HEK293 (cell line): ENCODE measurements around the gene TSPAN2.
A peak's percentile ranks its signal among the peaks of the same experiment; 100 is the strongest.

Source experiments
- CTCF ChIA-PET: fragments of 350-600 bp; formaldehyde crosslinking; extraction: SDS; loops from one replicate; lab custom pipeline; 2021; ENCODE audit warnings: antibody characterized with exemption; lab: Yijun Ruan, JAX
- POLR2A ChIA-PET: fragments of 300-600 bp; formaldehyde crosslinking; extraction: SDS; loops from one replicate; lab custom pipeline; 2020; ENCODE audit warnings: antibody characterized with exemption, inconsistent platforms; lab: Yijun Ruan, JAX
- H3K27ac ChIP-seq: fragments of 200-500 bp; sonication (Bioruptor generic); 2 replicates; pipeline ENCODE4 v1.5.1; 2014; ENCODE audit warnings: low read depth, low read length, control low read depth, inconsistent platforms; ENCODE audit errors: extremely low read depth
- H3K36me3 ChIP-seq, 2 experiments: fragments of 200-500 bp in 1 of 2; sonication (Bioruptor generic) in 1 of 2; 1 replicate in 1 of 2; 2 replicates in 1 of 2; pipeline ENCODE4 v1.5.1; 2014 to 2017; ENCODE audit warnings: inconsistent platforms in 2 of 2, low read length in 2 of 2; ENCODE audit not compliant: control insufficient read depth in 2 of 2, insufficient read depth in 1 of 2
- H3K4me1 ChIP-seq: fragments of 200-500 bp; sonication (Bioruptor generic); 2 replicates; pipeline ENCODE4 v1.5.1; 2014; ENCODE audit warnings: mild to moderate bottlenecking, low read length, inconsistent platforms; ENCODE audit not compliant: control insufficient read depth, insufficient read depth
- H3K4me3 ChIP-seq: 2 replicates; pipeline ENCODE4 v1.5.1; 2011; ENCODE audit warnings: low read depth, mild to moderate bottlenecking, control low read depth, low read length, moderate library complexity
- H3K9me3 ChIP-seq: fragments of 200-500 bp; sonication (Bioruptor generic); 2 replicates; pipeline ENCODE4 v1.5.1; 2014; ENCODE audit warnings: low read depth, low read length, inconsistent platforms; ENCODE audit not compliant: control insufficient read depth, insufficient read depth
- ATF2 ChIP-seq: fragments of 450-650 bp; formaldehyde crosslinking; IDR thresholded peaks from 2 replicates; pipeline ENCODE4 v1.5.1; 2016; ENCODE audit warnings: missing biosample characterization, missing genetic modification characterization, low read depth
- GFI1B ChIP-seq: fragments of 450-650 bp; formaldehyde crosslinking; IDR thresholded peaks from 2 replicates; pipeline ENCODE4 v1.5.1; 2016; ENCODE audit warnings: missing biosample characterization, missing genetic modification characterization
- GLIS1 ChIP-seq: fragments of 450-650 bp; formaldehyde crosslinking; IDR thresholded peaks from 2 replicates; pipeline ENCODE4 v1.5.1; 2016; ENCODE audit warnings: missing biosample characterization, missing genetic modification characterization
- GLIS2 ChIP-seq: fragments of 450-650 bp; formaldehyde crosslinking; IDR thresholded peaks from 2 replicates; pipeline ENCODE4 v1.5.1; 2016; ENCODE audit warnings: missing biosample characterization, missing genetic modification characterization
- KLF9 ChIP-seq: fragments of 450-650 bp; formaldehyde crosslinking; IDR thresholded peaks from 2 replicates; pipeline ENCODE4 v1.5.1; 2016; ENCODE audit warnings: missing biosample characterization, missing genetic modification characterization, low read depth
- OSR2 ChIP-seq: fragments of 450-650 bp; formaldehyde crosslinking; IDR thresholded peaks from 2 replicates; pipeline ENCODE4 v1.5.1; 2016; ENCODE audit warnings: missing biosample characterization, missing genetic modification characterization
- ZBTB17 ChIP-seq: fragments of 450-650 bp; formaldehyde crosslinking; IDR thresholded peaks from 2 replicates; pipeline ENCODE4 v1.5.1; 2016; ENCODE audit warnings: missing biosample characterization, missing genetic modification characterization
- ZBTB49 ChIP-seq: fragments of 450-650 bp; formaldehyde crosslinking; IDR thresholded peaks from 2 replicates; pipeline ENCODE4 v1.5.1; 2016; ENCODE audit warnings: missing biosample characterization, missing genetic modification characterization, low read depth
- ZBTB8A ChIP-seq: fragments of 450-650 bp; formaldehyde crosslinking; IDR thresholded peaks from 2 replicates; pipeline ENCODE4 v1.5.1; 2016; ENCODE audit warnings: missing biosample characterization, missing genetic modification characterization
- ZFHX2 ChIP-seq: fragments of 450-650 bp; formaldehyde crosslinking; conservative IDR thresholded peaks from 2 replicates; pipeline ENCODE4 v1.5.1; 2016; ENCODE audit warnings: missing biosample characterization, missing genetic modification characterization
- ZIC2 ChIP-seq: fragments of 450-650 bp; formaldehyde crosslinking; IDR thresholded peaks from 2 replicates; pipeline ENCODE4 v1.5.1; 2016; ENCODE audit warnings: missing biosample characterization, missing genetic modification characterization
- ZNF184 ChIP-seq: fragments of 450-650 bp; IDR thresholded peaks from 2 replicates; pipeline ENCODE4 v1.5.1; 2018; ENCODE audit warnings: missing biosample characterization, mild to moderate bottlenecking, missing genetic modification characterization
- ZNF221 ChIP-seq: fragments of 450-650 bp; formaldehyde crosslinking; IDR thresholded peaks from 2 replicates; pipeline ENCODE4 v1.5.1; 2017; ENCODE audit warnings: missing biosample characterization, missing genetic modification characterization, borderline replicate concordance
- ZNF366 ChIP-seq: fragments of 450-650 bp; formaldehyde crosslinking; conservative IDR thresholded peaks from 2 replicates; pipeline ENCODE4 v1.5.1; 2016; ENCODE audit warnings: missing biosample characterization, missing genetic modification characterization
- ZNF423 ChIP-seq: fragments of 450-650 bp; formaldehyde crosslinking; IDR thresholded peaks from 2 replicates; pipeline ENCODE4 v1.5.1; 2016; ENCODE audit warnings: missing biosample characterization, missing genetic modification characterization
- ZNF529 ChIP-seq: fragments of 450-650 bp; formaldehyde crosslinking; IDR thresholded peaks from 2 replicates; pipeline ENCODE4 v1.5.1; 2017; ENCODE audit warnings: missing genetic modification characterization, missing biosample characterization; ENCODE audit not compliant: insufficient replicate concordance
- ZNF560 ChIP-seq: fragments of 450-650 bp; formaldehyde crosslinking; IDR thresholded peaks from 2 replicates; pipeline ENCODE4 v1.5.1; 2017; ENCODE audit warnings: missing biosample characterization, missing genetic modification characterization, borderline replicate concordance
- ZNF585B ChIP-seq: fragments of 450-650 bp; formaldehyde crosslinking; IDR thresholded peaks from 2 replicates; pipeline ENCODE4 v1.5.1; 2016; ENCODE audit warnings: missing biosample characterization, missing genetic modification characterization
- ZNF621 ChIP-seq: fragments of 450-650 bp; formaldehyde crosslinking; IDR thresholded peaks from 2 replicates; pipeline ENCODE4 v1.5.1; 2017; ENCODE audit warnings: missing biosample characterization, missing genetic modification characterization
- ZNF623 ChIP-seq: fragments of 450-650 bp; formaldehyde crosslinking; IDR thresholded peaks from 2 replicates; pipeline ENCODE4 v1.5.1; 2016; ENCODE audit warnings: missing biosample characterization, missing genetic modification characterization
- ZNF629 ChIP-seq: fragments of 450-650 bp; formaldehyde crosslinking; IDR thresholded peaks from 2 replicates; pipeline ENCODE4 v1.5.1; 2017; ENCODE audit warnings: missing biosample characterization, missing genetic modification characterization
- ZNF645 ChIP-seq: fragments of 450-650 bp; formaldehyde crosslinking; IDR thresholded peaks from 2 replicates; pipeline ENCODE4; 2016; ENCODE audit warnings: missing biosample characterization, missing genetic modification characterization
- ZNF654 ChIP-seq: fragments of 450-650 bp; formaldehyde crosslinking; IDR thresholded peaks from 2 replicates; pipeline ENCODE4 v1.5.1; 2016; ENCODE audit warnings: low read depth, missing biosample characterization, missing genetic modification characterization
- ZNF660 ChIP-seq: fragments of 450-650 bp; IDR thresholded peaks from 2 replicates; pipeline ENCODE4 v1.5.1; 2018; ENCODE audit warnings: missing biosample characterization, mild to moderate bottlenecking, missing genetic modification characterization
- ZSCAN5A ChIP-seq: fragments of 450-650 bp; formaldehyde crosslinking; IDR thresholded peaks from 2 replicates; pipeline ENCODE4 v1.5.1; 2016; ENCODE audit warnings: missing biosample characterization, missing genetic modification characterization

TSPAN2 gene

GRCh38 chr1:115114308-115114707 is 25.0 kb upstream of the TSPAN2 start:
- Histone ChIP-seq H3K4me1 (no peaks in the 10 kb centered on the region; the same call in 1 of the 2 replicates), H3K9me3 (no peaks in the 10 kb centered on the region)
- CTCF ChIA-PET: interaction anchor here (0.6 to 3.3 kb wide), 11 partner anchors 13 to 481 kb away, joined by 3 to 27 read pairs (median 11); partner anchors contain the start of gene TSPAN2
- TF ChIP-seq ZNF654 (no peak), ZNF560 (tag by site-specific recombination) (no peak), ZSCAN5A (tag by site-specific recombination) (no peak), ZNF423 (tag by site-specific recombination) (no peak), ZNF621 (tag by site-specific recombination) (no peak), ZNF629 (tag by site-specific recombination) (no peak), ZNF623 (tag by site-specific recombination) (no peak), ZNF366 (no peak), ZNF660 (tag by site-specific recombination) (no peak), OSR2 (tag by site-specific recombination) (no peak), ZNF221 (tag by site-specific recombination) (no peak), GFI1B (tag by site-specific recombination) (no peak), ATF2 (tag by site-specific recombination) (no peak), ZNF585B (tag by site-specific recombination) (no peak), GLIS1 (peak; percentile 92), ZIC2 (tag by site-specific recombination) (peak; percentile 62; the same call in 1 of the 2 replicates), ZNF184 (tag by site-specific recombination) (no peak), ZNF645 (tag by site-specific recombination) (no peak), ZBTB8A (tag by site-specific recombination) (no peak), ZNF529 (tag by site-specific recombination) (no peak), ZBTB49 (no peak), ZBTB17 (tag by site-specific recombination) (no peak), KLF9 (tag by site-specific recombination) (no peak), GLIS2 (tag by site-specific recombination) (no peak), ZFHX2 (tag by site-specific recombination) (peak; percentile 9; the same call in 1 of the 2 replicates)
- TF ChIP-seq, all 188 proteins: peak for 3
- POLR2A ChIA-PET: no interaction called here
- Histone ChIP-seq H3K4me3 (no peak overlapping the region), H3K36me3 (no peaks in the 10 kb centered on the region), H3K27ac (no peak overlapping the region)
